G401 (cell line): ENCODE data around the gene ZDHHC4. TPM values are rescaled to one million over a fixed set of nuclear protein-coding genes. Genes with fewer than 3 reads are reported as not detected.
A peak's percentile ranks its signal among the peaks of the same experiment; 100 is the strongest.

Experiments used
- DNase-seq: peaks from one replicate; pipeline ENCODE4 v3.0.0-alpha.2; 2015; ENCODE audit warnings: low spot score
- in situ Hi-C: cut with HindIII; loops from 2 replicates; pipeline ENCODE4 v1.10.0; 2016; ENCODE audit warnings: low sequenced_read_pairs, mixed read lengths
- total RNA-seq: library from RNA; depleted of rRNA; stranded (reverse); fragments of >200 nt; shearing (Covaris generic); gene quantifications from 2 replicates; pipeline ENCODE4 v1.2.3, GENCODE V29; 2014

ZDHHC4 gene
- total RNA-seq, 1 experiment from 2014 or later, result 66.3 TPM

DNA sequence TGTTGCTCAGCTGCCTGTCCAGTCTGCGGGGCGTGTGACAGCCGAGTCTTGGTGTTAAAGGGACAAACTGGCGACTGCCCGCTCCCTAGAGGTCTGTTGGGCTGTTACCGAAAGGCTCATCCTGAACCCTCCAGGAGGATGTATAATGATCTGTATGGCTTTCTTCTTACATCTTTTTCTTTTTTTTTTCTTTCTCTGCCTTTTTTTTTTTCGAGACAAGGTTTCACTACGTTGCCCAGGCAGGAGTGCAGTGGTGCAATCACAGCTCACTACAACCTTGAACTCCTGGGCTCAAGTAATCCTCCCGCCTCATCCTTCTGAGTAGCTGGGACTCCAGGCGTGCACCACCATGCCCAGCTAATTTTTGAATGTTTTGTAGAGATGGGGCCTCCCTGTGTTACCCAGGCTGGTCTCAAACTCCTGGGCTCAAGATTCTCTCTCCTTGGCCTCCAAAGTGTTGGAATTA is 13.4 kb downstream of the ZDHHC4 start:
- DNase-seq, result no peak
- in situ Hi-C loops, result no loop called here

DNA sequence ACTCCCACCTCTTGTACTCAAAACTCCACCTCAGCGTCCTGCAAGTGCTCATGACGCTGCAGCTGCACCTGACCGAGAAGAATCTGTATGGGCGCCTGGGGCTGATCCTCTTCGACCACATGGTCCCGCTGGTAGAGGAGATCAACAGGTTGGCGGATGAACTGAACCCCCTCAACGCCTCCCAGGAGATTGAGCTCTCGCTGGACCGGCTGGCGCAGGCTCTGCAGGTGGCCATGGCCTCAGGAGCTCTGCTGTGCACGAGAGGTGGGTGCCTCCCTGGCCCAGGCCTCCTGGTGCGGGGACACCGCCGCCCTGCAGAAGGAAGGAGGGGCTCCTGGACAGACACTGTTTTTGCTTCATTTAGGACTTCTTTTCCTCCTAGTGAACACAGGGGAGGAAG is 22.8 kb downstream of the ZDHHC4 start:
- DNase-seq, result no peak
- in situ Hi-C loops, result no loop called here

DNA sequence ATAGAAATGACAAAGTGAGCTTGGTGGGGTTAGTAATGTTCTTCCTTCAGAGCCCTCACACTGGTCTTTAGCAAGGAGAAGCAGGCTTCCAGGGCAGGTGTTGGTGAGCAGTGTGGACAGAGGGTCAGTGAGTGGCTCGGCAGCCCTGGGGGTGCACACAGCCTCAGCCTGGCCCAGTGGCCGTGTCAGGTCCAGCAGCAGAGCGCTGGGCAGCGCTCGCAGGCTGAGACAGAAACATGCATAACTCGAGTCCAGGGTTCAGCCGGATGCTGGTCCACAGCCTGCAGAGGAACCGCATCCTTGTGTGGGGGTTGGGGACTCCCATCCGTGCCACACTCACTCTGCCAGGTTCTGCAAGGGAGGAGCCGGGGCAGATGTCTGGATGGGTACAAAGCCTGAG is 27.2 kb downstream of the ZDHHC4 start:
- in situ Hi-C loops, result no loop called here
- no peak for DNase-seq

DNA sequence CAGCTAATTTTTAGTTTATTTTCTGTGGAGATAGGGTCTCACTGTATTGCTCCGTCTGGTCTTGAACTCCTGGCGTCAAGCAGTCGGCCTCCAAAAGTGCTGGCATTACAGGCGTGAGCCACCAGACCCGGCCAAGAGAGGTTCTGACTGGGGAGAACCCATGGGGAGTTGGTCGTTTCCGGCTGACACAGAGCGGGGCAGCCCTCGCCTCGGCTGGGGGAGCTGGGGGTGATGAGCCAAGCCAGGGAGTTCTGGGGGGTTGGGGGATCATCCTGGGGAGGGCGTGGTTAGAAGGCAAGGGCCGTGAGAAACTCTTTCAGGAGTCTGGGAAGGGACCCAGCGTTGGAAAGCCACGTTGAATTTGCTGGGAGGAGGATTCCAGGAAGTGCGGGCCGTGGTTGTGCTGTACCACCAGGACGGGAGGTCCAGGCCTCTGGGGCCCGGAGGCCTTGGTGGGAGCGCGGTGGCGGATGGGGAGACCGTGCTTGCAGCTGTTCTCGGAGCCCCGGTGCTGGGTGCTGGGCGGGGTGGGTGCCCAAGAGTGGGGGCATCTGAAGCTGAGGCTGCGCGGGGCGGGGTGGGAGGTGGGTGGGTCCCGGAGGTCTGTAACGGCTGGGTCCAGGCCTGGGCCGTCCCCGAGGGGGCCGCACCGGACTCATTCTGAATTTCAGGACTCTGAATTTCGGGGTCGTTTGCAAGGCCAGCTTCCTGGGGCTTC is 29.8 kb downstream of the ZDHHC4 start:
- no peak for DNase-seq
- in situ Hi-C loops, result no loop called here

DNA sequence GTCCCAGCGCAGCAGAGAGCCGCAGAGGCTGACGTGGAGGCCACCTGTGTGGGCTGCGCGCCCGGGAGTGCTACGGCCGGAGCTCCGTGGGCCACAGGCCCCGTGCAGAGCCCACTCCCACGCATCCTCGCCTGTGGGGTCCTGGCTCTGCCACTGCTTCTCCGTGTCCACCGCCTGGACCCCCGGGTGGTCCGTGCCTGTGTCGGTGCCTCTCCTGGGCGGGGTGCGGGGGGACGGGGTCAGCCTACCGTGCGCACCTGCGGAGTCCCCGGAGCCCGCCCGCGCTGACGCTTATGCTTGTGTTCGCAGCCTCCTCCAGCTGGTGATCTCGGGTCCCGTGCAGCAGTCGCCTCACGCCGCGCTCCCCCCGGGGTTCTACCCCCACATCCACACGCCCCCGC is 30.4 kb downstream of the ZDHHC4 start:
- in situ Hi-C loops, result no loop called here
- no peak for DNase-seq

DNA sequence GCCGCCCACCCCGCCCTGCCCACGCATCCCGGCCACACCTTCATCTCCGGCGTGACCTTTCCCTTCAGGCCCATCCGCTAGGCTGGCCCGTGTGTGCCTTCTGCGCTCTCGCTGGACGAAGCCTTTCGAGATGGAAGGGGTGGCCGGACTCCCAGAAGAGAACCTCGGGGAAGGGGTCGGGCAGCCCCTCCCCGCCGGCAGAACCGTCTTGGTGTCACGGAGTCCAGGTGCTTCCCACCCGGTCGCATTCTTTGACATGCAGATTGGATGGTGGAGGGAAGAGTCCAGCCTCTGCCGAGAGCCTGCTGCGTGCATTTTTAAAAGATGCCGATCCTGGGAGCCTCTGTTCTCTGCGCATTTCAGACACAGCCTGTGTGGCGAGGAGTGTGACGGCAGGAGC is 30.8 kb downstream of the ZDHHC4 start:
- in situ Hi-C loops, result no loop called here
- no peak for DNase-seq

DNA sequence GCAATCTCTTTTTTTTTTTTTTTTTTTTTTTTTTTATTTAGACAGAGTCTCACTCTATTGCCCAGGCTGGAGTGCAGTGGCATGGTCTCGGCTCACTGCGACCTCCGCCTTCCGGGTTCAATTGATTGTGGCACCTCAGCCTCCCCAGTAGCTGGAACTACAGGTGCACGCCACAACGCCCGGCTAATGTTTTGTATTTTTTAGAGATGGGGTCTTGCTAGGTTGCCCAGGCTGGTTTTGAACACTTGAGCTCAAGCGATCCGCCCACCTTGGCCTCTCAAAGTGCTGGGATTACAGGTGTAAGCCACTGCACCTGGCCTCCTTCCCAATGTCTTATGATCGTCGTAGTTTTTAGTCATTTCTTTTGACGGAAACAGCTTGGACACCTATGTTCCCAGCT is 31.5 kb downstream of the ZDHHC4 start:
- in situ Hi-C loops, result no loop called here
- DNase-seq, result no peak

DNA sequence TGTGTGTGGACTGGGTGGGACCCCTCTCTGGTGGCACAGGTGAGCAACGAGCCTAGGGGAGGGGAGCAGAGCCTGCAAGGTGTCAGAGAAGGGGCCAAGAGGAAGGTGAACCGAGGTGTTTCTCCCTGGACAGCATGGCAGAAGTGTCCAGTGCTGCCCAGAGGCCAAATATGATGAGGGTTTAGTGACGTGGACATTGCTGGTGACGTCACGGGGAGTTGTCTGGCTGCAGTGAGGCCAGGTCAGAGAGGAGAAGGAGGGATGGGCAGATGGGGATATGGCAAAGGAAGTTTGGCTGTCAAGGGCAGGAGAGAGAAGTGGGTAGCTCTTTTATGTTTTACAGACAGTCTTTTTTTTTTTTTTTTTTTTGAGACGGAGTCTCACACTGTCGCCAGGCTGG is 35.6 kb downstream of the ZDHHC4 start:
- in situ Hi-C loops, result no loop called here
- DNase-seq, result no peak

DNA sequence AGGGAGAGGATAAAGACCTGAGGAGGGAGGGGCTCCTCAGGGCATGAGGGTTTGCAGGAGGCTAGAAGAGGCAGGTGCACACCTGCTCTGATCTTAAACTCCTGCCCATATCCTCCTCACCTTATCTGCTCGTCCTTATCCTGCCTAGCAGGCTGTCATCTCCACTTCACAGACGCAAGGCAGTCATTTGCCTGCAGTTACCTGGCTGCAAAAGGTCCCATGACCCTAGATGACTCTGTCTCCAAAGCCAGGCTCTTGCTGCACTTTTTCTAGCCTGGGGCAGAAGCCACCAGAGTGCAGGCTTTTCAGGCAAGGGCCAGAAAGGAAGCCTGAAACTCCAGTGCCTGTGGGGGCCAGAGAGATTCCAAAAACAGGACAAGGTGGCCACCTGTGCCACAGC is 36.5 kb downstream of the ZDHHC4 start:
- DNase-seq, result no peak
- in situ Hi-C loops, result no loop called here

DNA sequence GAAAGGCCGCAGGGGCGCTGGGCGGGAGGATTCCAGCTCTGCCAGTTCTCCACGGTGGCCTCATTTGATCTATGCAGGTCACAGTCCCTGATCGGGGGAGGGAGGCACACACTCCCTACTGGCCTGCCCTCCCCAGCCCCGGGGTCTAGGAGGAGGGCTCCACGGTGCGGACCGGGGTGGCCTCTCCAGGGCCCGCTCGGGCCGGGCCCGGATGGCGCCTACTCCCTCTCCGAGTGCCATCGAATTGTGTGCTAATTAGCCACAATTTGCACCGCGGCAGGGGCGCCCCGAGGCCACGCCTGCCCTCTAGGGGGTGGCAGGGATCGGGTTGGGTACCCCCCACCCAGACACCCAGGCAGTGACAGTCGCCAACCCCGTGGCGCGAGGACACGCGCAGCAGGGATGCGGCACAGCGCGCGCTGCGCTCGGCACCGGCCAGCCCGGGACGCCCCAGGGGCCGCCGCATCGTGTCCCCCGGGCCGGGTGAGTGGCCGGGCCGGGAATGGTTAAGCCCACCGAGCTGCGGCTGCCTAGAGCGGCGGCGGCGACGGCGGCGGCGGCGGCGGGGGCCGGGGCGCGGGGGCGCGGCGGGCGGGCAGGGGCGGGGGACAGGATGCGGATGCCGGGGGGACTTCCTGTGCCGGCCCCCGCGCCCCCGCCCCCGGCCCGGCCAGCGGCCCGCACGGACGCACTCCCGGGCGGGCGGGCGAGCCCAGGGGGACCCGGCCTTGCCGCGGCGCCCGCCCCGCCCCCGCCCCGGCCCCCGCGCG is 37.9 kb downstream of the ZDHHC4 start, which contains the start of gene ZNF853:
ZNF853 (plus strand) TSS at position 658 of the 770 bp plus-strand sequence. CDS start 565 bp downstream, outside the sequence.
- in situ Hi-C loops, result no loop called here
- peak; percentile 8 for DNase-seq

DNA sequence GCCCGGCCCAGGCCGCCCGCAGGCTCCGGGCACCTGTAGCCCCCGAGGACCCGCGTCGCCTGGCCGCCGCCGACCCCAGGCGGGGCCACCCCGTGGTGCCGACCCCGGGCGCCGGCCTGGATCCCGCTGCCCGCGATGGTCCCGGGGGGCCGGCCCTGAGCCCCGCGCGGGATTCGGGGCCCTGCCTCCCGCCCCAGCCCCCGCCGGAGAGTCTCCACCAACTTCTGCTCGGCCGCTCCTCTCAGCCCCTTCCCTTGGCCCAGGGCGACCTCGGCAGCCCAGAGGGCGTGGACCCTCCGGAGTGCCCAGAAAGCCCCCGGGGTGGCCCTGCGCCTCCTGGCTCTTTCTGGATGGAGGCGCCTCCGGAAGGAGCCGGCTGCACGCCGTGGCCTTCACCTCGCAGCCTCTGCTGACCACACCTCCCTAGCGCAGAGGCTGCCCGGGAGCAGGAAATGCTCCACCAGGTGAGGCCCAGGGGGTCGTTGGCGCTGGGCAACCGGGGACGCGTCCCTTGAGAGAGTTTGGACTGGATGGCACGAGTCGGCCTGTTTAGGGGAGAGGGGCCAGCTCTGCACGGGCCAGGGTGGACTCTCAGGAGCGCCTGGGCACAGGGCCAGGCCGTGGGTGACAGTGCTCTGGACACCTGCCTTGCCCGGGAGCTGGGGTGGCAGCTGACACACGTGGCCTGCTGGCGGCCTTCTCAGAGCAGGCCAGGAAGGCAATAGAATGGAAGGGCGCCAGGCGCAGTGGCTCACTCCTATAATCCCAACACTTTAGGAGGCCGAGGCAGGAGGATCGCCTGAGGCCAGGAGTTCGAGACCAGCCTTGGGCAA is 38.7 kb downstream of the ZDHHC4 start:
- in situ Hi-C loops, result no loop called here
- DNase-seq, result peak; percentile 36

DNA sequence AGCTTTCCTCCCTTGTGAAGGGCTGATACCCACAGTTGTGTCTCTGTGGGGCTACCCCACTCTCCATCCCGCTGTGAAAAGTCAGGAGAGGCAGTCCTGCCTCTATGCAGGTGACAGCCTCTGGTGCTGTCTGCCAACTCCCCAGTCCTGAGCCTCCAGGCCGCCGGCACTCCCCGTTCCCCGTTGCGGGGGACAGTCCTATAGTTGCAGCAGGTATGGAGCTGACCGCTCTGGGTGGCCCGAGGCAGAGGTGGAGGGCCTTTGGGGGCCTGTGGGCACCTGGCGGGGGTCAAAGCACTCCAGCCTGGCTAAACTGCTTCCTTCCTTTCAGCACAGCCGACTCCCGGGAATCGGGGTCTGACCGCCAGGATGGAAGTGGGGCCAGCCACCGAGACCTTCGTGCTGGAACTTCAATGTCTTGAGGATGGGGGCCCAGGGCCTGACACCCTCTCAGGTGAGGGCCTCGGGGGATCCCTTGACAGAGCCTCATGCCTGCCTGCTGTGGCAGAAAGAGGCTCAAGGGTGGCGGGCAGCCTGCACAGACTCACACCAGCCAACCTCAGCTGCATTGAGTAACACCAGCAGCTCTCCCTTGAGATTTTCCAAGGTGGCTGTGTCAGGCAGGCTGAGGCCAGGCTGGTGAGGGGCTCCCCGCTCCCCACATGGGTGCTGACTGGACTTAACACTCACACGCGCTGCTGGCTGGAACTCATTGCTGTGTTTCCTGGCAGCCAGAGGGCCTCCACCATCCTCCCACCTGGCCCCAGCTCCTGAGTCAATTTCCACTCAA is 39.8 kb downstream of the ZDHHC4 start:
- in situ Hi-C loops, result no loop called here
- no peak for DNase-seq

DNA sequence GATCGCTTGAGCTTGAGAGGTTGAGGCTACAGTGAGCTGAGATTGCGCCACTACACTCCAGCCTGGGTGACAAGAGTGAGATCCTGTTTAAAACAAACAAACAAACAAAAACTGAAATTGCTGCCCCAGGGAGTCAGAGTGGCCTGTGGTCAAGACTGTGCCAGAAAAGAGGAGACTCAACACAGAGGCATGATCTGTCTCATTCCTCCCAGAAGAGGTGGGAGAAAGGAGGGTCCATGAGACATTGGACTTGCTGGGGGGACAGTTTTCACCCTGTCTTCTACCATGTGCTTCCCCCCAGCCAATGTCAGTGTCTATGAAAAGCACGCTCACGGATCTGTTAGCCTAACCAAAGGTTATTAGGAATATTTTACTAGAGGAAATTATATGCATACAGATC is 41.4 kb downstream of the ZDHHC4 start:
- in situ Hi-C loops, result no loop called here
- DNase-seq, result no peak

DNA sequence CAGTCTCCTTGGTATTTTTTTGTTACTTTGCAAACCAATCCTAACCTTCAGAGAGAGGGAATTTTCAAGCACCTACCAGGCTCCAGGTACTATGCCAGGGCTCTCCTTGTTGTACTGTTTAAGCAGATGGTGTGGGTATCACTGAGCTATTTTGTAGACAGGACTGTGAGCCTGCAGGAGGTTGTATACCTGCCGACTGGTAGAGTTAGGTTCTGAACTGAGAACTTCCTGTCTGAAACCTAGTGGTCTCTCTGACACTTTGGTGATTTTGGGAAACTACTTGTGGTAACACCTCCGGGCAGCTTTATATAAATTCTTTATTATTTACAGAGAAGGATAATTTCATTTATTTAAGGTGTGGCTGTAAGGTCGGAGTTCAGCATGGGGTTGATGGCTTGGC is 42.7 kb downstream of the ZDHHC4 start:
- in situ Hi-C loops, result no loop called here
- DNase-seq, result no peak

DNA sequence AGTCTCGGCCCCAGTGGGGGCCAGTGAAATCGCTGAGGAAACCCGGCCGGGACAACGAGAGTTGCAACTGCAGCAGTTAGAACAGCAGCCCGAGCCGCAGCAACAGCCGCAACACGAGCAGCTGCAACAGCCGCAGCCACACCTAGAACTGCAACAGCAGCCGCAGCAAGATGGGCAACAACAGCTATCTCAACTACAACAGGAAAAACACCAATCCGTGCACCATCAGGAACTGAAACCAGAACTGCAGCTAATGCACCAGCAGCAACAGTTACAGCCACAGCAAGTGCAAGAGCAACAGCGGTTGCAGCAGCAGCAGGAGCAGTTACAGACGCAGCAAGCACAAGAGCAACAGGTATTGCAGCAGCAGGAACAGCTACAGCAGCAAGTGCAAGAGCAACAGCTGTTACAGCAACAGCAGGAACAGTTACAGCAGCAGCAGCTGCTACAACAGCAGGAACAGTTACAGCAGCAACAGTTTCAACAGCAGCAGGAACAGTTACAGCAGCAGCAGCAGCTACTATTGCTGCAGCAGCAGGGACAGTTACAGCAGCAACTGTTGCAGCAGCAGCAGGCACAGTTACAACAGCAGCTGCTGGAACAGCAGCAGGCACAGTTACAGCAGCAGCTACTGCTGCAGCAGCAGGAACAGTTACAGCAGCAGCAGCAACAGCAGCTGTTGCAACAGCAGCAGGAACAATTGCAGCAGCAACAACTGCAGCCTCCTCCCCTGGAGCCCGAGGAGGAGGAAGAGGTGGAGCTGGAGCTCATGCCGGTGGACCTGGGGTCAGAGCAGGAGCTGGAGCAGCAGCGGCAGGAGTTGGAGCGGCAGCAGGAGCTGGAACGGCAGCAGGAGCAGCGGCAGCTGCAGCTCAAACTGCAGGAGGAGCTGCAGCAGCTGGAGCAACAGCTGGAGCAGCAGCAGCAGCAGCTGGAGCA is 44.2 kb downstream of the ZDHHC4 start:
- in situ Hi-C loops, result no loop called here
- DNase-seq, result no peak

DNA sequence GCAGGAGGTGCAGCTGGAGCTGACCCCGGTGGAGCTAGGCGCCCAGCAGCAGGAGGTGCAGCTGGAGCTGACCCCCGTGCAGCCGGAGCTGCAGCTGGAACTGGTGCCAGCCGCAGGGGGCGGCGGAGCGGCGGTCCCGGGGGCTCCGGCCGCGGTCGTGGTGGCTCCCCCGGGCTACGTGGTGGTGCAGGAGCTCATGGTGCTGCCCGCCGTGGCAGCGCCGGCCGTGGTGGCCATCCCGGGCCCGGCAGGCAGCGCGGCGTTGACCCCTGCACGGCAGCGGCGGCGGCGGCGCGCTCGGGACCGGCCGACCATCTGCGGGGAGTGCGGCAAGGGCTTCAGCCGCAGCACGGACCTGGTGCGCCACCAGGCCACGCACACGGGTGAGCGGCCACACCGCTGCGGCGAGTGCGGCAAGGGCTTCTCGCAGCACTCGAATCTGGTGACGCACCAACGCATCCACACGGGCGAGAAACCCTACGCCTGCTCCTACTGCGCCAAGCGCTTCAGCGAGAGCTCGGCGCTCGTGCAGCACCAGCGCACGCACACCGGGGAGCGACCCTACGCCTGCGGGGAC is 45.0 kb downstream of the ZDHHC4 start:
- no peak for DNase-seq
- in situ Hi-C loops, result no loop called here

DNA sequence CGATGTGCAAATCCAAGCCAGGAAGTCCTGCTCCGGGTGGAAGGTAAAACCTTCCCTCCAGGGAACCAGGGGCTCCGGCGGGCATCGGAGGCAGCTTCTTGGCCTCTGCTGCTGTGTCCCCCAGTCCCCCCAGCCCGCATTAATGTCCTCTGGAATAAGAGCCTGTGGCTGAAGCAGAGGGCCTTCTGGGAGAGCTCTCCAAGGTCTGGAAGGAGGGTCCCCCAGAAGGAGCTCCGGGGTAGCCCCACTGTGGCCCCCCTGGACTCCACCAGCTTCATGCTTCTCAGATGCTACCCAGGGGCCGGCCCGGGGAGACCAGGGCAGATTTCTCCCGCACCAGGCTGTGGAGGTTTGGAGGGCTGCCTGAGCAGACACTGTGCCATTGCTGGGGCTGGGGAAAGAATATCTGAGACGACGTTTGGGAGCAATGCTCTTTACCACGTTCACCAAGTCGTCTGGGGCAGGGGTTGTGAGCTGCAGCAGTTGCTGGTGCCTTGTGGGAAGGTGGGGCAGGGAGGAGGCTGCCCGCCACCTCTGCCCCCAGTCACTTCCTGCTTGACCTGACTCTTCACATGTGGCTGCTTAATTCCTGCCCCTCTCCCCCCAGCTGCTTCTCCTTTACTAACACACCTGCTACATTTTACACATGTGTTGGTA is 46.5 kb downstream of the ZDHHC4 start:
- DNase-seq, result no peak
- in situ Hi-C loops, result no loop called here
